ENCODE measurements around the gene ANKRD6. TPM values are rescaled to one million over a fixed set of nuclear protein-coding genes. Genes with fewer than 3 reads are reported as not detected.

Gene ANKRD6
- polyA plus RNA-seq, 1 donor = 9.8 TPM

- WGBS (ENCODE audit: insufficient coverage, low lambda C conversion rate) = 83% methylated on average over 1 of the region's 2 CpGs
- H3K4me3 ChIP-seq (ENCODE audit: low read length) = no peak overlapping the region
- H3K4me1 ChIP-seq (ENCODE audit: control insufficient read depth, insufficient read depth, low read length) = no peaks in the 10 kb centered on the region
- H3K27ac ChIP-seq (ENCODE audit: low read length) = no peak overlapping the region
- no peaks in the 10 kb centered on the region for H3K36me3 ChIP-seq (ENCODE audit: control insufficient read depth, insufficient read depth, low read length)
- H3K9me3 ChIP-seq (ENCODE audit: control insufficient read depth, low read depth, low read length) = no peaks in the 10 kb centered on the region
- no peaks in the 10 kb centered on the region for H3K27me3 ChIP-seq (ENCODE audit: control insufficient read depth, insufficient read depth, low read length)
- no peak for DNase-seq
Measured at GRCh38 chr6:89464295-89464694, 31.3 kb downstream of the ANKRD6 start.

GRCh38 chr6:89467437-89467836, 34.5 kb downstream of the ANKRD6 start:
- WGBS (ENCODE audit: insufficient coverage, low lambda C conversion rate) = no CpG with 5 or more reads among the region's 1 CpG
- no peak overlapping the region for H3K4me3 ChIP-seq (ENCODE audit: low read length)
- no peaks in the 10 kb centered on the region for H3K27me3 ChIP-seq (ENCODE audit: control insufficient read depth, insufficient read depth, low read length)

GRCh38 chr6:89468998-89469397, 36.0 kb downstream of the ANKRD6 start:
- H3K27ac ChIP-seq (ENCODE audit: low read length) = no peak overlapping the region
- H3K4me3 ChIP-seq (ENCODE audit: low read length) = no peak overlapping the region
- DNase-seq = no peak
- no peaks in the 10 kb centered on the region for H3K36me3 ChIP-seq (ENCODE audit: control insufficient read depth, insufficient read depth, low read length)
- no peaks in the 10 kb centered on the region for H3K27me3 ChIP-seq (ENCODE audit: control insufficient read depth, insufficient read depth, low read length)
- H3K9me3 ChIP-seq (ENCODE audit: control insufficient read depth, low read depth, low read length) = no peaks in the 10 kb centered on the region
- no peaks in the 10 kb centered on the region for H3K4me1 ChIP-seq (ENCODE audit: control insufficient read depth, insufficient read depth, low read length)
- WGBS (ENCODE audit: insufficient coverage, low lambda C conversion rate) = 50% methylated on average over 1 of the region's 1 CpG

More at GRCh38 chr6:89467437-89467836, 34.5 kb downstream of the ANKRD6 start:
- Histone ChIP-seq H3K4me1 (ENCODE audit: control insufficient read depth, insufficient read depth, low read length) (no peaks in the 10 kb centered on the region), H3K27ac (ENCODE audit: low read length) (no peak overlapping the region), H3K36me3 (ENCODE audit: control insufficient read depth, insufficient read depth, low read length) (no peaks in the 10 kb centered on the region), H3K9me3 (ENCODE audit: control insufficient read depth, low read depth, low read length) (no peaks in the 10 kb centered on the region)
- DNase-seq = no peak

- no peaks in the 10 kb centered on the region for H3K9me3 ChIP-seq (ENCODE audit: control insufficient read depth, low read depth, low read length)
- no peak overlapping the region for H3K4me3 ChIP-seq (ENCODE audit: low read length)
- H3K4me1 ChIP-seq (ENCODE audit: control insufficient read depth, insufficient read depth, low read length) = no peaks in the 10 kb centered on the region
- DNase-seq = no peak
- H3K27me3 ChIP-seq (ENCODE audit: control insufficient read depth, insufficient read depth, low read length) = no peaks in the 10 kb centered on the region
- WGBS (ENCODE audit: insufficient coverage, low lambda C conversion rate) = 83% methylated on average over 2 of the region's 4 CpGs
- no peaks in the 10 kb centered on the region for H3K36me3 ChIP-seq (ENCODE audit: control insufficient read depth, insufficient read depth, low read length)
- no peak overlapping the region for H3K27ac ChIP-seq (ENCODE audit: low read length)
Measured at GRCh38 chr6:89471287-89471867, 38.4 kb downstream of the ANKRD6 start.

GRCh38 chr6:89475101-89475500, 42.1 kb downstream of the ANKRD6 start:
- DNase-seq = no peak
- H3K9me3 ChIP-seq (ENCODE audit: control insufficient read depth, low read depth, low read length) = no peaks in the 10 kb centered on the region
- H3K36me3 ChIP-seq (ENCODE audit: control insufficient read depth, insufficient read depth, low read length) = no peaks in the 10 kb centered on the region
- WGBS (ENCODE audit: insufficient coverage, low lambda C conversion rate) = no CpG with 5 or more reads among the region's 2 CpGs
- H3K27me3 ChIP-seq (ENCODE audit: control insufficient read depth, insufficient read depth, low read length) = no peaks in the 10 kb centered on the region
- no peak overlapping the region for H3K4me3 ChIP-seq (ENCODE audit: low read length)
- H3K4me1 ChIP-seq (ENCODE audit: control insufficient read depth, insufficient read depth, low read length) = no peaks in the 10 kb centered on the region
- H3K27ac ChIP-seq (ENCODE audit: low read length) = no peak overlapping the region

- Histone ChIP-seq H3K4me1 (ENCODE audit: control insufficient read depth, insufficient read depth, low read length) (no peaks in the 10 kb centered on the region), H3K4me3 (ENCODE audit: low read length) (no peak overlapping the region), H3K27me3 (ENCODE audit: control insufficient read depth, insufficient read depth, low read length) (no peaks in the 10 kb centered on the region), H3K36me3 (ENCODE audit: control insufficient read depth, insufficient read depth, low read length) (no peaks in the 10 kb centered on the region), H3K9me3 (ENCODE audit: control insufficient read depth, low read depth, low read length) (no peaks in the 10 kb centered on the region), H3K27ac (ENCODE audit: low read length) (no peak overlapping the region)
- DNase-seq = no peak
Measured at GRCh38 chr6:89475634-89476033, 42.7 kb downstream of the ANKRD6 start.

- H3K27me3 ChIP-seq (ENCODE audit: control insufficient read depth, insufficient read depth, low read length) = no peaks in the 10 kb centered on the region
- DNase-seq = no peak
- WGBS (ENCODE audit: insufficient coverage, low lambda C conversion rate) = 86% methylated on average over 1 of the region's 2 CpGs
- H3K9me3 ChIP-seq (ENCODE audit: control insufficient read depth, low read depth, low read length) = no peaks in the 10 kb centered on the region
- no peak overlapping the region for H3K4me3 ChIP-seq (ENCODE audit: low read length)
- no peak overlapping the region for H3K27ac ChIP-seq (ENCODE audit: low read length)
- H3K4me1 ChIP-seq (ENCODE audit: control insufficient read depth, insufficient read depth, low read length) = no peaks in the 10 kb centered on the region
- no peaks in the 10 kb centered on the region for H3K36me3 ChIP-seq (ENCODE audit: control insufficient read depth, insufficient read depth, low read length)
Measured at GRCh38 chr6:89479897-89480296, 46.9 kb downstream of the ANKRD6 start.

GRCh38 chr6:89481695-89482094, 48.7 kb downstream of the ANKRD6 start:
- Histone ChIP-seq H3K4me3 (ENCODE audit: low read length) (no peak overlapping the region), H3K9me3 (ENCODE audit: control insufficient read depth, low read depth, low read length) (no peaks in the 10 kb centered on the region), H3K4me1 (ENCODE audit: control insufficient read depth, insufficient read depth, low read length) (no peaks in the 10 kb centered on the region), H3K27ac (ENCODE audit: low read length) (no peak overlapping the region), H3K27me3 (ENCODE audit: control insufficient read depth, insufficient read depth, low read length) (no peaks in the 10 kb centered on the region), H3K36me3 (ENCODE audit: control insufficient read depth, insufficient read depth, low read length) (no peaks in the 10 kb centered on the region)
- no CpG with 5 or more reads among the region's 1 CpG for WGBS (ENCODE audit: insufficient coverage, low lambda C conversion rate)
- DNase-seq = no peak

GRCh38 chr6:89482126-89482525, 49.2 kb downstream of the ANKRD6 start:
- H3K9me3 ChIP-seq (ENCODE audit: control insufficient read depth, low read depth, low read length) = no peaks in the 10 kb centered on the region
- H3K36me3 ChIP-seq (ENCODE audit: control insufficient read depth, insufficient read depth, low read length) = no peaks in the 10 kb centered on the region
- no peak for DNase-seq
- no peak overlapping the region for H3K4me3 ChIP-seq (ENCODE audit: low read length)
- no peak overlapping the region for H3K27ac ChIP-seq (ENCODE audit: low read length)
- H3K27me3 ChIP-seq (ENCODE audit: control insufficient read depth, insufficient read depth, low read length) = no peaks in the 10 kb centered on the region
- 100% methylated on average over 1 of the region's 1 CpG for WGBS (ENCODE audit: insufficient coverage, low lambda C conversion rate)
- H3K4me1 ChIP-seq (ENCODE audit: control insufficient read depth, insufficient read depth, low read length) = no peaks in the 10 kb centered on the region

- no peaks in the 10 kb centered on the region for H3K4me1 ChIP-seq (ENCODE audit: control insufficient read depth, insufficient read depth, low read length)
- H3K36me3 ChIP-seq (ENCODE audit: control insufficient read depth, insufficient read depth, low read length) = no peaks in the 10 kb centered on the region
- 80% methylated on average over 1 of the region's 7 CpGs for WGBS (ENCODE audit: insufficient coverage, low lambda C conversion rate)
- DNase-seq = no peak
- H3K27ac ChIP-seq (ENCODE audit: low read length) = no peak overlapping the region
- no peaks in the 10 kb centered on the region for H3K9me3 ChIP-seq (ENCODE audit: control insufficient read depth, low read depth, low read length)
- no peaks in the 10 kb centered on the region for H3K27me3 ChIP-seq (ENCODE audit: control insufficient read depth, insufficient read depth, low read length)
- no peak overlapping the region for H3K4me3 ChIP-seq (ENCODE audit: low read length)
Measured at GRCh38 chr6:89483111-89483720, 50.3 kb downstream of the ANKRD6 start.

- Histone ChIP-seq H3K4me3 (ENCODE audit: low read length) (no peak overlapping the region), H3K27me3 (ENCODE audit: control insufficient read depth, insufficient read depth, low read length) (no peaks in the 10 kb centered on the region), H3K27ac (ENCODE audit: low read length) (no peak overlapping the region), H3K4me1 (ENCODE audit: control insufficient read depth, insufficient read depth, low read length) (no peaks in the 10 kb centered on the region), H3K9me3 (ENCODE audit: control insufficient read depth, low read depth, low read length) (no peaks in the 10 kb centered on the region), H3K36me3 (ENCODE audit: control insufficient read depth, insufficient read depth, low read length) (no peaks in the 10 kb centered on the region)
- DNase-seq = no peak
- WGBS (ENCODE audit: insufficient coverage, low lambda C conversion rate) = no CpG with 5 or more reads among the region's 3 CpGs
Measured at GRCh38 chr6:89485320-89485719, 52.4 kb downstream of the ANKRD6 start.
